Fibroblast of the aortic adventitia (primary cell): Measurements from ENCODE around the gene CDK5. TPM values are rescaled to one million over a fixed set of nuclear protein-coding genes. Genes with fewer than 3 reads are reported as not detected.

Source experiments
- DNase-seq: peaks from one replicate; pipeline ENCODE4 v3.0.0-alpha.2; 2010; ENCODE audit warnings: low read depth
- H3K4me3 ChIP-seq: 2 replicates; pipeline ENCODE4 v1.5.1; 2011; ENCODE audit warnings: low read depth, mild to moderate bottlenecking, control low read depth, low read length, moderate library complexity
- total RNA-seq: library from RNA; depleted of rRNA; stranded (reverse); fragments of >200 nt; gene quantifications from 2 replicates; pipeline ENCODE4 v1.2.3, GENCODE V29; 2012; ENCODE audit warnings: low replicate concordance
- TF ChIP-seq, protein P1 (sequence below): IDR thresholded peaks from 2 replicates; pipeline ENCODE4 v1.5.1; 2011; ENCODE audit warnings: mild to moderate bottlenecking, low read length, control low read depth, inconsistent platforms; ENCODE audit not compliant: insufficient read depth

The CDK5 gene
- total RNA-seq, 1 donor: 16.1 TPM

DNA sequence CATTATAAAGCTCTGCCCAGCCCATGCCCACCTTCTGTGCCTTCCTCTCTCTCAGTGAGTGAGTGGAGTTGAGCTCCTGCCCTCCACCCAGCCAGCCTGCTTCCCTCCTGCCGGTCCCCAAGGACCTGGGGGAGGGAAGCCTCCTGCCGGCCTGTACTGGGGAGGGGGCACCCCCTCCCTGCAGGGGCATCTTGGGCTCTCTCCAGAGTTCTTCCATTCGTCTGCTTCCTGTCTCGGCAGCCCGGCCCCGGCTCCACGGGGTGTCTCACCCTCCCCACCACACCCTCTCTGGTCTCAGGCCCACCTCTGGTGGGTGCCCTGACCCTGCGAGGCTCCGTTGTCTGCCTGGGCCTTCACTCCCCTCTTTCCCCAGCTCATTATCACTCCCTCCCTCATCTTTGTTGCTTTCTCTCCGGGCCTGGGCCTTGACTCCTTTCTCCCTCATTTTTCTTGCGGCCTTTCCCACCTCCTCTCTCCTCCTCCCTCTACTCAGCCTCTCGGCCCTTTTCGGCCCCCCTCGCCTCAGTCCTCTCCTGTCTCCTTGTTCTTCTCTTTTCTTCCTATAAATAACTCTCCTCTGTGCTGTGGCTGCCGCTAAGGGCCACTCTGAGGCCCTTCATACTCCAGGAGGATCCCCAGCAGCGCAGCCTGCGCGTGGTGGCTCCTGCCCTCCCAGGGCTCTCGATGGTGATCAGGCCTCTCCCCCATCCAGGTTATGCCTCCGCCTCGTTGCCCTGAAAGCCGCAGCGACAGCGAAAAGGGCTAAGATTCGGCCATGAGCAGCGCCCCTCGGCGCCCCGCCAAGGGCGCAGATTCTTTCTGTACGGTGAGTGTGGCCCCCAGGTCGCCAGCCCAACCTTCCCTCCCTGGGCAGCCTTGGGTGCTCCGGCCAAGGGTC lies 3.8 kb upstream of the CDK5 start:
- no peak for DNase-seq
- TF ChIP-seq, protein P1, sequence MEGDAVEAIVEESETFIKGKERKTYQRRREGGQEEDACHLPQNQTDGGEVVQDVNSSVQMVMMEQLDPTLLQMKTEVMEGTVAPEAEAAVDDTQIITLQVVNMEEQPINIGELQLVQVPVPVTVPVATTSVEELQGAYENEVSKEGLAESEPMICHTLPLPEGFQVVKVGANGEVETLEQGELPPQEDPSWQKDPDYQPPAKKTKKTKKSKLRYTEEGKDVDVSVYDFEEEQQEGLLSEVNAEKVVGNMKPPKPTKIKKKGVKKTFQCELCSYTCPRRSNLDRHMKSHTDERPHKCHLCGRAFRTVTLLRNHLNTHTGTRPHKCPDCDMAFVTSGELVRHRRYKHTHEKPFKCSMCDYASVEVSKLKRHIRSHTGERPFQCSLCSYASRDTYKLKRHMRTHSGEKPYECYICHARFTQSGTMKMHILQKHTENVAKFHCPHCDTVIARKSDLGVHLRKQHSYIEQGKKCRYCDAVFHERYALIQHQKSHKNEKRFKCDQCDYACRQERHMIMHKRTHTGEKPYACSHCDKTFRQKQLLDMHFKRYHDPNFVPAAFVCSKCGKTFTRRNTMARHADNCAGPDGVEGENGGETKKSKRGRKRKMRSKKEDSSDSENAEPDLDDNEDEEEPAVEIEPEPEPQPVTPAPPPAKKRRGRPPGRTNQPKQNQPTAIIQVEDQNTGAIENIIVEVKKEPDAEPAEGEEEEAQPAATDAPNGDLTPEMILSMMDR: no peak
- peak overlapping the region; percentile 82 for H3K4me3 ChIP-seq

DNA sequence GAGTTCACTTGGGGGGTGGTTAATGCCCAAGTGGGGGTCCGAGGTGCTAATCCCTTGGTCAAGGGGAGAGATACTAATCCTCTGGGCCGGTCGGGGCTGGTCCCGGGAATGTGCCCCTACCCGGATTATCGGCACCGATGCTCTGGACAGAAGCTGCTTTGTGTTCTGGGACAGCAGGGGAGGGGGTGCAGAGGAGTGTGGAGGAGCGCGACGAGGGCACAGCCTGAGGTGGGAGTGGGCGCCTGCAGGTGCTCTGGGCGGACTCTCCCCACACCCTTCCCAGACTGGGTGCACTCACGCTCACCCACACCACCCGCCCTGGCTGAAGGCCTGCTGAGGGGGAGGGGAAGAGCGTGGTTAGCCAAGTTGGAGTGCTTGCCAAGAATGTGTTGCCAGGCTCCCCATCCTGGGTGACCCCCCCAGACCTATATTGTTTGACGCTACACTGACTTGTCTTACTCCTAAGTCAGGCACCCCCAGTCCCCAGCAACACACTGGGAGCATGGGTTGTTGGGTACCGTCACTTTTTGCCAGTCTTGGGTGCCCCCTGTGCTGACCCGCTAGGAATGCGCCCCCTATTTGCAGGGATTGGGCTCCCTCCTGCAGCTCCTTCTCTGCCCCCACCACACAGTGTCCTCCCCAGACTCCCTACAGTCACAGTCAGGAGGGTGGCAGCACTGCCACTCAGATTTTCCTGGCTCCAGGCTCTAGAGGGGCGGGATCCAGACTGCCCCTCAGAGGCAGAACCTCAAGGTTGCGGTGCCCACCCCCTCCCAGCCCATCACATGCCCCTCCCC lies 2.9 kb upstream of the CDK5 start:
- peak overlapping the region; percentile 82 for H3K4me3 ChIP-seq
- peak; percentile 57 for DNase-seq
- TF ChIP-seq, protein P1: no peak

DNA sequence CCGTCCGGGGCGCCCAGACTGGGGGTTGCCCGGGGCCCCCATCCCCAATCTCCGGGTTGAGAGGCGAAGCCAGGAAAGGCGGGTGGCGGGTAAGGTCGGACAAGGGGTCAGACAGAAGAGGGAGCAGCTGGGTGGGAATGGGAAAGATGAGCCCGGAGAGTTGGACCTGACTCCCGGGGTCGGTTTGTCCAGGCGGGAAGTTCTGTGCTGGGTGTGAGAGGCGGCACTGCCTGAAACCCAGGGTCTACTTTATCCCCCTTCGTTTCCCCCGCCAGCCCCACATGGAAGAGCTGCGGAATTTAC lies 2.4 kb upstream of the CDK5 start:
- H3K4me3 ChIP-seq: peak overlapping the region; percentile 82
- TF ChIP-seq, protein P1: no peak
- DNase-seq: no peak

DNA sequence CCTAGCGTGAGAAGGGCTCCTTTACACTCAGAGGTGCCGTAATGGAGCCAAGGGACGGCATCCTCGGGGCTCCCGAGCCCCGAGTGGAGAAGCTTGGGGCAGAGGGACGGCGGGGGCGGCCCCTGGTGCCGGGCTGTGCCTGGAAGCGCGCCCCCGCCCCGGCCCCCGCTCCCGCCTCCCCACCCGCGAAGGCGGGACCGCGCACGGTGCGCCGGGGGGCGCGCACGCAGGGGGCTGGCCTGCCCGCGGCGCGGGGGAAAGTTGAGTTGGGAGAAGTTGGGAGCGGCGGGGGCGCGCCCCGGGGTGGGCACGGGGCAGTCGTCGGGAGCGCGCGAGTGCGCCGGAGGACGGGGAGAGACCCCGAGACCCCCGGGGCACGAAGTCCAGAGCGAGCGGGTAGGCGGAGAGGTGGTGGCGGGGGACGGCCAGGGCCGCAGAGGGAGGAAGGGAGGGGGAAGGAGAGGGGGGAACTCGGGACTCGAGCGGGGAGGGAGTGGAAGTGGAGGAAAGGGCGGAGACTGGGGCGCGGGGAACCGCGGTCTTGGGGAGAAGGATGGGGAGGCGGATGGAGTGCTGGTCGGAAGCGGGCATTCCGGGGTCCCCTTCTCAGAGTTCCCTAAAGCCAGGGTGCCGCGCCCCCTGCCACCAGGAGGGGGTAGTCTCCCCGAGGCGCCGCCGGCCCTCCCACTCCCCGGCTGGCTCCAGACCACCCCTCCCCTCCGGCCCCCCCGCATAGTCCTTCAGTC lies 1.8 kb upstream of the CDK5 start, which contains the start of gene SLC4A2:
Gene SLC4A2 (plus strand): TSS at position 223 of the 746 bp plus-strand sequence. CDS start 2,399 bp downstream, outside the sequence.
- TF ChIP-seq, protein P1: peak; percentile 58
- DNase-seq: peak; percentile 56
- peak within 1 kb of the TSS; percentile 82 for H3K4me3 ChIP-seq

DNA sequence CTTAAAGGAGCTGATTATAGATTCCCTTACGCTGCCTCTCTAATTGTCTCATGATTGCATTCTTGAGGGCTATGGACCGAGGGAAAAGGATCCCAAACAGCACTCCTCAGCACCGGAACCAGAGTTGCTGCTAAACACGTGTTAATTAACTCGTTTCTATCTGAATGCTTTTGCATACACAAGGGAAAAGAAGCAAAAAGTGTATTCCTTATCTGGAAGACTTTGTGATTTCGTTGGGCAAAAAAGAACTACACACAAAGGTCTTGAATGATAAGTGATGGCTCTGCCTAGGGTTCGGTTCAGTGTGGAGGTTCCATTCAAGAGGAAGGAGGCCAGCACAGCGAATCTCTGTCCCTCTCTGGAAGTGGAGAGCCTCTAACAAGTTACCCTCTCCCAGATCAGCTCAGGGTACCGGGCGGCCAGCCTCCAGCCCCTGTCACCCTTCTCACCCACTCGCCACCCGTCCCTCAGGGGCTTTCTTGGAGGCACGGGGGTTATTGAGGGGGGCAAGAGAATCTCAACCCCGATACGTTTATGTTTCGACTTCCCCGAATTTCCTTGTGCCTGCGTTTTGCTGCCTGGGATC lies 1.2 kb upstream of the CDK5 start:
- H3K4me3 ChIP-seq: peak overlapping the region; percentile 82
- DNase-seq: peak; percentile 32
- TF ChIP-seq, protein P1: no peak
